H1 (cell line): ENCODE results near the gene FHAD1. TPM values are rescaled to one million over a fixed set of nuclear protein-coding genes. Genes with fewer than 3 reads are reported as not detected.

ENCODE experiments used
- SP1 ChIP-seq: IDR thresholded peaks from 2 replicates; pipeline ENCODE4 v1.6.1; 2011; ENCODE audit warnings: low read depth, low read length
- polyA plus RNA-seq, 7 experiments: library from polyadenylated mRNA; depleted of rRNA in 3 of 7; stranded (reverse) in 5 of 7; unstranded in 2 of 7; fragments of >200 nt in 5 of 7; fragments of 200-250 nt in 2 of 7; gene quantifications; 1 replicate in 5 of 7; 2 replicates in 1 of 7; 4 replicates in 1 of 7; pipeline versions ENCODE4 v1.2.1 to v1.2.3, GENCODE V29; 2011 to 2013; ENCODE audit warnings: missing spikeins in 2 of 7, mixed read lengths in 2 of 7
- total RNA-seq: library from RNA; stranded (reverse); fragmentation: NEBNext Ultra II Directional; extraction: Animal tissue kit (Norgen Biotek cat#: 25700); gene quantifications from 2 replicates; pipeline ENCODE4 v1.2.1, GENCODE V29; 2021

The FHAD1 gene
- total and polyA plus RNA-seq, 2 of the 8 experiments (the other 6 are each of a cell fraction or from before 2014, with no cell fraction given), result 0.39 to 0.69 TPM

- no peak for TF ChIP-seq SP1
Measured at GRCh38 chr1:15331734-15332133, 84.7 kb downstream of the FHAD1 start (continued).
